Keratinocyte (primary cell): ENCODE results near the gene CENPP.

Source experiments
- CTCF ChIP-seq, 3 experiments: IDR thresholded peaks in 1 of 3; conservative IDR thresholded peaks in 1 of 3; optimal IDR thresholded peaks in 1 of 3; 2 replicates in 2 of 3; 3 replicates in 1 of 3; pipeline versions ENCODE3 to v1.5.1; 2011; ENCODE audit warnings: low read length in 3 of 3, mild to moderate bottlenecking in 3 of 3, moderate library complexity in 2 of 3, control low read depth in 1 of 3, inconsistent platforms in 1 of 3; ENCODE audit not compliant: insufficient read depth in 2 of 3; ENCODE audit errors: extremely low read depth in 1 of 3
- EZH2 ChIP-seq: IDR thresholded peaks from one replicate; pipeline ENCODE4 v1.6.1; 2012; ENCODE audit warnings: inconsistent platforms, mild to moderate bottlenecking, low read length, moderate library complexity

- TF ChIP-seq CTCF (optimal IDR thresholded peaks at IDR 0.05 in 1 of 3, IDR thresholded peaks at IDR 0.05 in 1 of 3, conservative IDR thresholded peaks at IDR 0.05 in 1 of 3; ENCODE audit: extremely low read depth in 1 of 3, insufficient read depth in 2 of 3, low read length in 3 of 3) (no peak), EZH2 (no peak)
These were observed 274.2 kb downstream of the CENPP start for GRCh38 chr9:92599938-92600461.
